Osteoblast (primary cell): ENCODE data around the gene ALG11. TPM values are rescaled to one million over a fixed set of nuclear protein-coding genes. Genes with fewer than 3 reads are reported as not detected.
A peak's percentile ranks its signal among the peaks of the same experiment; 100 is the strongest.

Experiments used
- DNase-seq: peaks from one replicate; pipeline ENCODE4 v3.0.0; 2011; ENCODE audit warnings: low spot score, mixed read lengths; ENCODE audit not compliant: insufficient read length; ENCODE audit errors: missing footprints
- H2AFZ ChIP-seq: 2 replicates; pipeline ENCODE4 v1.6.0; 2011; ENCODE audit warnings: mild to moderate bottlenecking, low read length
- H3K27ac ChIP-seq: 2 replicates; pipeline ENCODE4 v1.5.1; 2011; ENCODE audit warnings: mild to moderate bottlenecking, low read depth, low read length, moderate library complexity
- H3K27me3 ChIP-seq: 2 replicates; pipeline ENCODE4 v1.6.0; 2012; ENCODE audit warnings: mild to moderate bottlenecking, control low read depth, inconsistent platforms, low read length, moderate library complexity; ENCODE audit not compliant: insufficient read depth
- H3K36me3 ChIP-seq: 2 replicates; pipeline ENCODE4 v1.5.1; 2011; ENCODE audit warnings: mild to moderate bottlenecking, low read length, control low read depth, moderate library complexity; ENCODE audit not compliant: insufficient read depth
- H3K4me1 ChIP-seq: 2 replicates; pipeline ENCODE4 v1.5.1; 2011; ENCODE audit warnings: mild to moderate bottlenecking, low read length, control low read depth, moderate library complexity; ENCODE audit not compliant: insufficient read depth
- H3K4me2 ChIP-seq: 2 replicates; pipeline ENCODE4 v1.6.0; 2011; ENCODE audit warnings: mild to moderate bottlenecking, low read length; ENCODE audit not compliant: insufficient read depth
- H3K4me3 ChIP-seq: fragments of 200-600 bp; sonication (generic); 3 replicates; pipeline ENCODE4 v1.5.1; 2012; ENCODE audit warnings: mild to moderate bottlenecking, low read length, inconsistent platforms; ENCODE audit not compliant: insufficient read depth
- H3K79me2 ChIP-seq: 2 replicates; pipeline ENCODE4 v1.6.0; 2012; ENCODE audit warnings: mild to moderate bottlenecking, low read length, control low read depth, inconsistent platforms; ENCODE audit not compliant: insufficient read depth
- H3K9me3 ChIP-seq: 2 replicates; pipeline ENCODE4 v1.5.1; 2011; ENCODE audit warnings: low read depth, low read length, control low read depth
- H4K20me1 ChIP-seq: 2 replicates; pipeline ENCODE4 v1.6.0; 2012; ENCODE audit warnings: mild to moderate bottlenecking, low read length, control low read depth; ENCODE audit not compliant: insufficient read depth
- total RNA-seq: library from RNA; depleted of rRNA; stranded (reverse); fragments of >200 nt; gene quantifications from 2 replicates; pipeline ENCODE4 v1.2.3, GENCODE V29; 2012
- TF ChIP-seq, protein P1 (sequence below): IDR thresholded peaks from 2 replicates; pipeline ENCODE4 v1.5.1; 2011; ENCODE audit warnings: mild to moderate bottlenecking, low read depth, low read length, moderate library complexity; ENCODE audit errors: extremely low read depth

Gene ALG11
- total RNA-seq, 1 donor: 23.9 TPM

DNA sequence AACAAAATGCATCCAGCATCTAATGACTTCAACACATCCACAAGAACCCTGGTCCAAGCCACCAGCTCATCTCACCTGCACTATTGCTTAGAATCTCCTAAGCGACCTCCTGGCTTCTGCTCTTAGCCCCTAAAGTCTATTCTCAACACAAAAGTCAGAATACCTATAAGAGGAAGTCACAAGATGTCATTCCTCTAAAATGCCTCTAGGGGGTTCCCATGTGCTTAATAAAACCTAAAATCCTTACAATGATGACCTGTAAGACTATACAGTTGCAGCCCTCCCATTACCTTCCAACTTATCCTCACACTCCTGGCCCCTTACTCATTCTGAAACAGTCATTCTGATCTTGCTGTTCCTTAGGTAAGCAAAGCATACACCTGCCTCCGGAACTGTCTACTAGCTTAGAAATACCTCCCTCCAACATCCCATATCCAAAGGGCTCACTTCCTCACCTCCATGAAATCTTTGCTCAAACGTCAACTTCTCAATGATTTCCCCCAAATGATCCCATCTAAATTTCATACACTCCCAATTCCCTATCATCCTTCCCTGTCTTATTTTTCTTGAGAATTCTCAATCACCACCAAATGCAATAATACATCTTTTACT, 11.0 kb upstream of the ALG11 start:
- H3K27ac ChIP-seq: no peak overlapping the region
- DNase-seq: no peak
- H2AFZ ChIP-seq: no peak overlapping the region
- no peaks in the 10 kb centered on the region for H3K4me1 ChIP-seq
- no peak overlapping the region for H3K4me3 ChIP-seq
- peaks cover 16% of the 10 kb centered on the region for H4K20me1 ChIP-seq
- no peak overlapping the region for H3K4me2 ChIP-seq
- peaks cover 20% of the 10 kb centered on the region for H3K27me3 ChIP-seq
- TF ChIP-seq, protein P1, sequence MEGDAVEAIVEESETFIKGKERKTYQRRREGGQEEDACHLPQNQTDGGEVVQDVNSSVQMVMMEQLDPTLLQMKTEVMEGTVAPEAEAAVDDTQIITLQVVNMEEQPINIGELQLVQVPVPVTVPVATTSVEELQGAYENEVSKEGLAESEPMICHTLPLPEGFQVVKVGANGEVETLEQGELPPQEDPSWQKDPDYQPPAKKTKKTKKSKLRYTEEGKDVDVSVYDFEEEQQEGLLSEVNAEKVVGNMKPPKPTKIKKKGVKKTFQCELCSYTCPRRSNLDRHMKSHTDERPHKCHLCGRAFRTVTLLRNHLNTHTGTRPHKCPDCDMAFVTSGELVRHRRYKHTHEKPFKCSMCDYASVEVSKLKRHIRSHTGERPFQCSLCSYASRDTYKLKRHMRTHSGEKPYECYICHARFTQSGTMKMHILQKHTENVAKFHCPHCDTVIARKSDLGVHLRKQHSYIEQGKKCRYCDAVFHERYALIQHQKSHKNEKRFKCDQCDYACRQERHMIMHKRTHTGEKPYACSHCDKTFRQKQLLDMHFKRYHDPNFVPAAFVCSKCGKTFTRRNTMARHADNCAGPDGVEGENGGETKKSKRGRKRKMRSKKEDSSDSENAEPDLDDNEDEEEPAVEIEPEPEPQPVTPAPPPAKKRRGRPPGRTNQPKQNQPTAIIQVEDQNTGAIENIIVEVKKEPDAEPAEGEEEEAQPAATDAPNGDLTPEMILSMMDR: peak; percentile 61
- no peaks in the 10 kb centered on the region for H3K79me2 ChIP-seq
- H3K36me3 ChIP-seq: no peaks in the 10 kb centered on the region
- no peaks in the 10 kb centered on the region for H3K9me3 ChIP-seq

- H3K79me2 ChIP-seq: no peaks in the 10 kb centered on the region
- H3K4me1 ChIP-seq: no peaks in the 10 kb centered on the region
- no peak for DNase-seq
- H3K4me3 ChIP-seq: no peak overlapping the region
- peaks cover 6% of the 10 kb centered on the region for H4K20me1 ChIP-seq
- no peak overlapping the region for H3K4me2 ChIP-seq
- H3K9me3 ChIP-seq: no peaks in the 10 kb centered on the region
- H2AFZ ChIP-seq: no peak overlapping the region
- TF ChIP-seq, protein P1: no peak
- no peak overlapping the region for H3K27ac ChIP-seq
- no peaks in the 10 kb centered on the region for H3K36me3 ChIP-seq
- peaks cover 13% of the 10 kb centered on the region for H3K27me3 ChIP-seq
Observed at GRCh38 chr13:52002361-52002760, 9.8 kb upstream of the ALG11 start.

DNA sequence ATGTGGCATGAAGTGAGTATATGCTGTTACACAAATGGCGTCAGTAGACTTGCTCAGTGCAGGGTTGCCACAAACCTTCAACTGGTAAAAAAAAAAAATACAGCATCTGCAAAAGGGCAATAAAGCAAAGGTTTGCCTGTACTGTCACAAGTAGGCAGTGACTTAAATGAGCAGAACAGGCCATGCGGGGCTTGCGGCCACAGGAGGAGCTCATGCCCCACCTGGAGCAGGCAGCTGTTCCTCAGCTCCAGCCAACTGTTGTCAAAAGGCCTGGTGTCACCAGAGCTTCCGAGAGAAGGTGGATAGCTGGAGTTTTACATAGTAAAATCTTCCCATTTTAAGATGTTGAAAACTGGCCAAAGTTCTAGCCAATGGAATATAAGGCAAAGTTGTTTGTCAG, 8.7 kb upstream of the ALG11 start:
- no peak overlapping the region for H3K4me3 ChIP-seq
- peaks cover 6% of the 10 kb centered on the region for H4K20me1 ChIP-seq
- H3K4me2 ChIP-seq: no peak overlapping the region
- peak; percentile 65 for DNase-seq
- H3K27me3 ChIP-seq: peaks cover 13% of the 10 kb centered on the region
- TF ChIP-seq, protein P1: no peak
- H3K9me3 ChIP-seq: no peaks in the 10 kb centered on the region
- no peaks in the 10 kb centered on the region for H3K36me3 ChIP-seq
- no peaks in the 10 kb centered on the region for H3K79me2 ChIP-seq
- H3K4me1 ChIP-seq: no peaks in the 10 kb centered on the region
- H2AFZ ChIP-seq: no peak overlapping the region
- H3K27ac ChIP-seq: no peak overlapping the region

- Histone ChIP-seq H3K4me2 (no peak overlapping the region), H3K79me2 (no peaks in the 10 kb centered on the region), H4K20me1 (peaks cover 1% of the 10 kb centered on the region), H3K27me3 (peaks cover 6% of the 10 kb centered on the region), H3K4me3 (no peak overlapping the region), H3K9me3 (no peaks in the 10 kb centered on the region), H3K27ac (no peak overlapping the region), H3K36me3 (no peaks in the 10 kb centered on the region), H2AFZ (no peak overlapping the region), H3K4me1 (no peaks in the 10 kb centered on the region)
- no peak for DNase-seq
- TF ChIP-seq, protein P1: peak; percentile 6
Observed at GRCh38 chr13:52004511-52005170, 7.6 kb upstream of the ALG11 start.
